Stimulated activated CD4-positive, alpha-beta T cell treated with anti-CD3 and anti-CD28 coated beads, TNF-alpha, amount 100 ng/mL, for 24 hours (primary cell): Measurements from ENCODE around the gene TECTA.
A peak's percentile ranks its signal among the peaks of the same experiment; 100 is the strongest.
"Not testable (repeated sequence)": the region's sequence is repeated elsewhere in the genome, so short reads cannot be mapped to it uniquely, and the experiment has no call there.

ENCODE experiments used
- DNase-seq, 3 experiments: peaks; one replicate each; pipeline ENCODE4 v3.0.0-alpha.2; 2020; ENCODE audit warnings: low read depth in 3 of 3

TECTA gene

GRCh38 chr11:121229495-121230215 is 128.6 kb downstream of the TECTA start:
- DNase-seq = no peak

GRCh38 chr11:121231576-121232278 is 130.7 kb downstream of the TECTA start:
- DNase-seq = no peak

GRCh38 chr11:121235057-121235456 is 134.0 kb downstream of the TECTA start:
- DNase-seq = no peak

GRCh38 chr11:121236115-121237001 is 135.3 kb downstream of the TECTA start:
- no peak for DNase-seq

- not testable (repeated sequence) for DNase-seq
Observed at GRCh38 chr11:121237247-121237646, 136.2 kb downstream of the TECTA start.

- peak in 1 of 3 experiments; percentile 9 for DNase-seq
Observed at GRCh38 chr11:121237686-121238658, 136.9 kb downstream of the TECTA start.

- no peak for DNase-seq
Observed at GRCh38 chr11:121238956-121239355, 137.9 kb downstream of the TECTA start.

GRCh38 chr11:121240001-121240400 is 139.0 kb downstream of the TECTA start:
- DNase-seq = not testable (repeated sequence)

- no peak for DNase-seq
Observed at GRCh38 chr11:121240650-121241303, 139.7 kb downstream of the TECTA start.
